ENCODE results near the gene ACSL1.

- TF ChIP-seq CTCF (IDR thresholded peaks at IDR 0.05; ENCODE audit: poor library complexity) (no peak), EZH2phosphoT487 (IDR thresholded peaks at IDR 0.05; ENCODE audit: low read depth, severe bottlenecking, unreplicated experiment) (no peak), EZH2 (IDR thresholded peaks at IDR 0.05; ENCODE audit: borderline replicate concordance) (no peak)
Measured at GRCh38 chr4:184765473-184766340, 60.1 kb downstream of the ACSL1 start.

Measured in hepatocyte (in vitro differentiated cells).